ENCODE data around the gene MYO9A. TPM values are rescaled to one million over a fixed set of nuclear protein-coding genes. Genes with fewer than 3 reads are reported as not detected.

The MYO9A gene
- total and polyA plus RNA-seq, 10 of the 15 experiments (the other 5 are each of a cell fraction or from before 2014, with no cell fraction given) = 3.3 to 25.3 (median 12.2) TPM

- DNase-seq (ENCODE audit: low read depth, low spot score) = no peak
- ChIA-PET RAD21 (ENCODE audit: unreplicated experiment) (no interaction called here), SMC1A (ENCODE audit: uncharacterized antibody, unreplicated experiment) (no interaction called here), POLR2A (no interaction called here), CTCF (no interaction called here)
- Histone ChIP-seq H3K36me3 (ENCODE audit: control insufficient read depth in 2 of 2, insufficient read depth in 2 of 2, low read length in 1 of 2) (no peaks in the 10 kb centered on the region; a peak in 2 of 4 replicates), H3K27me3 (replicated peaks in 1 of 2; ENCODE audit: control insufficient read depth in 2 of 2, insufficient read depth in 2 of 2, low read length in 1 of 2) (no peaks in the 10 kb centered on the region), H3K9ac (ENCODE audit: control insufficient read depth, insufficient read depth, low read length) (no peak overlapping the region), H3K4me3 (no peak overlapping the region), H3K9me3 (replicated peaks; ENCODE audit: control insufficient read depth, insufficient read depth, low read length) (no peaks in the 10 kb centered on the region; the same call in 1 of the 3 replicates), H3K79me2 (ENCODE audit: control insufficient read depth, insufficient read depth, low read length) (no peaks in the 10 kb centered on the region), H4K20me1 (ENCODE audit: control insufficient read depth, insufficient read depth) (no peaks in the 10 kb centered on the region), H3K4me1 (ENCODE audit: control insufficient read depth, insufficient read depth, low read length) (no peaks in the 10 kb centered on the region), H3K27ac (ENCODE audit: control insufficient read depth, insufficient read depth) (no peak overlapping the region), H3K4me2 (ENCODE audit: control insufficient read depth, insufficient read depth) (no peak overlapping the region), H2AFZ (ENCODE audit: control insufficient read depth, low read depth, low read length) (no peak overlapping the region)
- TF ChIP-seq, protein P1, sequence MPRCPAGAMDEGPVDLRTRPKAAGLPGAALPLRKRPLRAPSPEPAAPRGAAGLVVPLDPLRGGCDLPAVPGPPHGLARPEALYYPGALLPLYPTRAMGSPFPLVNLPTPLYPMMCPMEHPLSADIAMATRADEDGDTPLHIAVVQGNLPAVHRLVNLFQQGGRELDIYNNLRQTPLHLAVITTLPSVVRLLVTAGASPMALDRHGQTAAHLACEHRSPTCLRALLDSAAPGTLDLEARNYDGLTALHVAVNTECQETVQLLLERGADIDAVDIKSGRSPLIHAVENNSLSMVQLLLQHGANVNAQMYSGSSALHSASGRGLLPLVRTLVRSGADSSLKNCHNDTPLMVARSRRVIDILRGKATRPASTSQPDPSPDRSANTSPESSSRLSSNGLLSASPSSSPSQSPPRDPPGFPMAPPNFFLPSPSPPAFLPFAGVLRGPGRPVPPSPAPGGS (IDR thresholded peaks at IDR 0.05; ENCODE audit: borderline replicate concordance, insufficient read depth, low read depth, low read length, poor library complexity, severe bottlenecking) = no peak
- no peak for FAIRE-seq
- in situ Hi-C loops (cut with MboI) (no loop called here), intact Hi-C loops (cut with micrococcal nuclease; ENCODE audit: unreplicated experiment) (no loop called here)
- no TSS peak for BruUV-seq (replicated peaks)
- no peak for ATAC-seq
- 98% methylated on average over 9 of the region's 9 CpGs for WGBS (ENCODE audit: insufficient coverage, insufficient replicate concordance, low lambda C conversion rate, missing lambda C conversion rate)
Observed at GRCh38 chr15:72086920-72087648, 30.9 kb downstream of the MYO9A start.

DNA sequence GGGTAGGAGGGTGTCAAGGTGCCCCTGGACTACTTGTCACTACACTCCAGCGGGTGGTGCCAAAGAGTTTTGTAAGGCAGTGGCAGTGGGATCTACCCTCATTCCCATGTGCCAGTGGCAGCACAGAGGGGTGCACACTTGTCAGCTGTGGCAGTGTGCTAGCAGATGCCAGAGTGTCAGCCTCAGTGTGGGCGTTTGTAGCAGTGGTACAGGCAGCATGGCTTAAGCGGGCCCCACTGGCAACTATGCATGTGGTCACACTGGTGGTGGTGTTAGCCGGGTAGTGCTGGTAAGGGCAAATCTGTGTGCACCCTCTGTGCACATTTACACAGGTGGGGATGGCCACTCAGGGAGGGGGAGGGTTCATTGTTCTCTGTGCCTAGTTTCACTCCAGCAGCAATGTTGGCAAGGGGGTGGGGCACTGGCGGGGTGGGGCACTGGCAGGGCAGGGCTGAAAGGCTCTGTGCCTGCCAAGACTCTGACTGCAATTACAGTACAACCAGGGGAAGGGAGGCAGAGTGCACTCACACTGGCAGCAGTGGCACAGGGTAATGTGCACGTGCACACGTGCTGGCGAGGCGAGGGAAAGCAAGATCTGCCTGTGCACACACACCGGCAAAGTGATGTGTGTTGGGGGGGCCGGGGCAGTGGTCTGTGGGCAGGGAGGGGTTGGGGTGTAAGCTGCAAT lies 31.8 kb downstream of the MYO9A start:
- FAIRE-seq = no peak
- TF ChIP-seq NR2C2 (IDR thresholded peaks at IDR 0.05; ENCODE audit: borderline replicate concordance, control insufficient read depth, insufficient read length, low read depth) = no peak
- TF ChIP-seq, protein P2, sequence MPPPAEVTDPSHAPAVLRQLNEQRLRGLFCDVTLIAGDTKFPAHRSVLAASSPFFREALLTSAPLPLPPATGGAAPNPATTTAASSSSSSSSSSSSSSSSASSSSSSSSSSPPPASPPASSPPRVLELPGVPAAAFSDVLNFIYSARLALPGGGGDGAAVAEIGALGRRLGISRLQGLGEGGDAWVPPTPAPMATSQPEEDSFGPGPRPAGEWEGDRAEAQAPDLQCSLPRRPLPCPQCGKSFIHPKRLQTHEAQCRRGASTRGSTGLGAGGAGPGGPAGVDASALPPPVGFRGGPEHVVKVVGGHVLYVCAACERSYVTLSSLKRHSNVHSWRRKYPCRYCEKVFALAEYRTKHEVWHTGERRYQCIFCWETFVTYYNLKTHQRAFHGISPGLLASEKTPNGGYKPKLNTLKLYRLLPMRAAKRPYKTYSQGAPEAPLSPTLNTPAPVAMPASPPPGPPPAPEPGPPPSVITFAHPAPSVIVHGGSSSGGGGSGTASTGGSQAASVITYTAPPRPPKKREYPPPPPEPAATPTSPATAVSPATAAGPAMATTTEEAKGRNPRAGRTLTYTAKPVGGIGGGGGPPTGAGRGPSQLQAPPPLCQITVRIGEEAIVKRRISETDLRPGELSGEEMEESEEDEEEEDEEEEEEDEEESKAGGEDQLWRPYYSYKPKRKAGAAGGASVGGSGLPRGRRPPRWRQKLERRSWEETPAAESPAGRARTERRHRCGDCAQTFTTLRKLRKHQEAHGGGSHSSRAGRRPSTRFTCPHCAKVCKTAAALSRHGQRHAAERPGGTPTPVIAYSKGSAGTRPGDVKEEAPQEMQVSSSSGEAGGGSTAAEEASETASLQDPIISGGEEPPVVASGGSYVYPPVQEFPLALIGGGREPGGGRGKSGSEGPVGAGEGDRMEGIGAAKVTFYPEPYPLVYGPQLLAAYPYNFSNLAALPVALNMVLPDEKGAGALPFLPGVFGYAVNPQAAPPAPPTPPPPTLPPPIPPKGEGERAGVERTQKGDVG (CRISPR knock-in tag; IDR thresholded peaks at IDR 0.05) = no peak
- TF ChIP-seq TCF12 (IDR thresholded peaks at IDR 0.05; ENCODE audit: low read depth, low read length) = no peak
- TF ChIP-seq ZSCAN29 (IDR thresholded peaks at IDR 0.05) = no peak
- TF ChIP-seq TBL1XR1 (IDR thresholded peaks at IDR 0.05; ENCODE audit: low read depth, low read length) = no peak
- TF ChIP-seq MTA2 (IDR thresholded peaks at IDR 0.05; ENCODE audit: low read depth) = no peak
- no peak for TF ChIP-seq FOXM1 (IDR thresholded peaks at IDR 0.05; ENCODE audit: low read depth, low read length)

More for the DNA sequence above, 31.8 kb downstream of the MYO9A start:
- Histone ChIP-seq H3K4me1 (ENCODE audit: control insufficient read depth, insufficient read depth, low read length) (no peaks in the 10 kb centered on the region), H3K36me3 (ENCODE audit: control insufficient read depth in 2 of 2, insufficient read depth in 2 of 2, low read length in 1 of 2) (no peaks in the 10 kb centered on the region; a peak in 2 of 4 replicates), H3K4me2 (ENCODE audit: control insufficient read depth, insufficient read depth) (no peak overlapping the region), H2AFZ (ENCODE audit: control insufficient read depth, low read depth, low read length) (no peak overlapping the region), H3K79me2 (ENCODE audit: control insufficient read depth, insufficient read depth, low read length) (no peaks in the 10 kb centered on the region), H4K20me1 (ENCODE audit: control insufficient read depth, insufficient read depth) (no peaks in the 10 kb centered on the region), H3K9me3 (replicated peaks; ENCODE audit: control insufficient read depth, insufficient read depth, low read length) (no peaks in the 10 kb centered on the region; the same call in 1 of the 3 replicates), H3K4me3 (no peak overlapping the region), H3K27me3 (replicated peaks in 1 of 2; ENCODE audit: control insufficient read depth in 2 of 2, insufficient read depth in 2 of 2, low read length in 1 of 2) (no peaks in the 10 kb centered on the region), H3K9ac (ENCODE audit: control insufficient read depth, insufficient read depth, low read length) (no peak overlapping the region), H3K27ac (ENCODE audit: control insufficient read depth, insufficient read depth) (no peak overlapping the region)
- SMC1A ChIA-PET (ENCODE audit: uncharacterized antibody, unreplicated experiment) = no interaction called here
- CTCF ChIA-PET = no interaction called here
- WGBS (ENCODE audit: insufficient coverage, insufficient replicate concordance, low lambda C conversion rate, missing lambda C conversion rate) = 99% methylated on average over 11 of the region's 11 CpGs
- no TSS peak for BruUV-seq (replicated peaks)
- DNase-seq (ENCODE audit: low read depth, low spot score) (no peak), ATAC-seq (no peak)
- RAD21 ChIA-PET (ENCODE audit: unreplicated experiment) = no interaction called here
- intact Hi-C loops (cut with micrococcal nuclease; ENCODE audit: unreplicated experiment) (no loop called here), in situ Hi-C loops (cut with MboI) (no loop called here)
- POLR2A ChIA-PET = no interaction called here

Measured in GM12878 (cell line).